Measurements from ENCODE around the gene AIFM2. TPM values are rescaled to one million over a fixed set of nuclear protein-coding genes. Genes with fewer than 3 reads are reported as not detected.

Gene AIFM2
- total and polyA plus RNA-seq, 2 of the 13 experiments (the other 11 are each of a cell fraction or from before 2014, with no cell fraction given), result 20.3 to 29.5 TPM

- TF ChIP-seq, protein P1, sequence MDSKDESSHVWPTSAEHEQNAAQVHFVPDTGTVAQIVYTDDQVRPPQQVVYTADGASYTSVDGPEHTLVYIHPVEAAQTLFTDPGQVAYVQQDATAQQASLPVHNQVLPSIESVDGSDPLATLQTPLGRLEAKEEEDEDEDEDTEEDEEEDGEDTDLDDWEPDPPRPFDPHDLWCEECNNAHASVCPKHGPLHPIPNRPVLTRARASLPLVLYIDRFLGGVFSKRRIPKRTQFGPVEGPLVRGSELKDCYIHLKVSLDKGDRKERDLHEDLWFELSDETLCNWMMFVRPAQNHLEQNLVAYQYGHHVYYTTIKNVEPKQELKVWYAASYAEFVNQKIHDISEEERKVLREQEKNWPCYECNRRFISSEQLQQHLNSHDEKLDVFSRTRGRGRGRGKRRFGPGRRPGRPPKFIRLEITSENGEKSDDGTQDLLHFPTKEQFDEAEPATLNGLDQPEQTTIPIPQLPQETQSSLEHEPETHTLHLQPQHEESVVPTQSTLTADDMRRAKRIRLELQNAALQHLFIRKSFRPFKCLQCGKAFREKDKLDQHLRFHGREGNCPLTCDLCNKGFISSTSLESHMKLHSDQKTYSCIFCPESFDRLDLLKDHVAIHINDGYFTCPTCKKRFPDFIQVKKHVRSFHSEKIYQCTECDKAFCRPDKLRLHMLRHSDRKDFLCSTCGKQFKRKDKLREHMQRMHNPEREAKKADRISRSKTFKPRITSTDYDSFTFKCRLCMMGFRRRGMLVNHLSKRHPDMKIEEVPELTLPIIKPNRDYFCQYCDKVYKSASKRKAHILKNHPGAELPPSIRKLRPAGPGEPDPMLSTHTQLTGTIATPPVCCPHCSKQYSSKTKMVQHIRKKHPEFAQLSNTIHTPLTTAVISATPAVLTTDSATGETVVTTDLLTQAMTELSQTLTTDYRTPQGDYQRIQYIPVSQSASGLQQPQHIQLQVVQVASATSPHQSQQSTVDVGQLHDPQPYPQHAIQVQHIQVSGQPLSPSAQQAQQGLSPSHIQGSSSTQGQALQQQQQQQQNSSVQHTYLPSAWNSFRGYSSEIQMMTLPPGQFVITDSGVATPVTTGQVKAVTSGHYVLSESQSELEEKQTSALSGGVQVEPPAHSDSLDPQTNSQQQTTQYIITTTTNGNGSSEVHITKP (CRISPR knock-in tag; IDR thresholded peaks at IDR 0.05; ENCODE audit: low read depth), result no peak
- TF ChIP-seq E2F2 (CRISPR knock-in tag; IDR thresholded peaks at IDR 0.05; ENCODE audit: borderline replicate concordance), result no peak; the same call in 1 of the 2 replicates
- no peak for TF ChIP-seq ZNF720 (CRISPR knock-in tag; IDR thresholded peaks at IDR 0.05)
- TF ChIP-seq ZNF513 (CRISPR knock-in tag; conservative IDR thresholded peaks at IDR 0.05), result no peak
- TF ChIP-seq MXD3 (CRISPR knock-in tag; IDR thresholded peaks at IDR 0.05), result peak; percentile 83
- peak; percentile 54; the same call in 1 of the 2 replicates for TF ChIP-seq SALL2 (CRISPR knock-in tag; IDR thresholded peaks at IDR 0.05)
- no peak; the same call in 1 of the 2 replicates for TF ChIP-seq ZNF879 (CRISPR knock-in tag; IDR thresholded peaks at IDR 0.05)
- peak; percentile 75 for TF ChIP-seq FOXC1 (CRISPR knock-in tag; IDR thresholded peaks at IDR 0.05; ENCODE audit: borderline replicate concordance)
- TF ChIP-seq SKI (IDR thresholded peaks at IDR 0.05; ENCODE audit: partially characterized antibody), result peak; percentile 100
- TF ChIP-seq TCF7 (IDR thresholded peaks at IDR 0.05; ENCODE audit: low read depth), result peak; percentile 32; the same call in 1 of the 2 replicates
- TF ChIP-seq MLLT10 (CRISPR knock-in tag; IDR thresholded peaks at IDR 0.05), result no peak
- TF ChIP-seq ZNF597 (CRISPR knock-in tag; IDR thresholded peaks at IDR 0.05), result no peak
- peak; percentile 84 for TF ChIP-seq ZFP91 (CRISPR knock-in tag; IDR thresholded peaks at IDR 0.05; ENCODE audit: borderline replicate concordance)
- no peak for TF ChIP-seq RFXANK (CRISPR knock-in tag; IDR thresholded peaks at IDR 0.05)
These were observed at the start of gene AIFM2 (continued) for GRCh38 chr10:70132098-70133029.

All from HepG2 (cell line).